Skeletal muscle tissue (tissue), 4 donors: ENCODE measurements around the gene GPI. TPM values are rescaled to one million over a fixed set of nuclear protein-coding genes. Genes with fewer than 3 reads are reported as not detected.
A peak's percentile ranks its signal among the peaks of the same experiment; 100 is the strongest.

Experiments
- H3K27ac ChIP-seq: one replicate; pipeline ENCODE4 v1.7.0; 2013; ENCODE audit warnings: mild to moderate bottlenecking, low read depth, low read length, inconsistent platforms
- H3K27me3 ChIP-seq, 3 donors: one replicate each; pipeline ENCODE4 v1.7.0; 2013; ENCODE audit warnings: low read length in 3 of 3; ENCODE audit not compliant: control insufficient read depth in 3 of 3, insufficient read depth in 3 of 3
- H3K36me3 ChIP-seq, 3 donors: one replicate each; pipeline ENCODE4 v1.7.0; 2013; ENCODE audit warnings: low read length in 3 of 3; ENCODE audit not compliant: control insufficient read depth in 3 of 3, insufficient read depth in 3 of 3
- H3K4me1 ChIP-seq, 3 donors: one replicate each; pipeline ENCODE4 v1.7.0; 2013; ENCODE audit warnings: low read length in 3 of 3, mild to moderate bottlenecking in 3 of 3; ENCODE audit not compliant: control insufficient read depth in 3 of 3, insufficient read depth in 3 of 3
- H3K4me3 ChIP-seq, 3 donors: one replicate each; pipeline ENCODE4 v1.7.0; 2013; ENCODE audit warnings: low read length in 3 of 3
- H3K9ac ChIP-seq, 3 donors: one replicate each; pipeline ENCODE4 v1.7.0; 2013; ENCODE audit warnings: low read length in 3 of 3, mild to moderate bottlenecking in 3 of 3, moderate library complexity in 2 of 3, low read depth in 1 of 3
- H3K9me3 ChIP-seq, 3 donors: one replicate each; pipeline ENCODE4 v1.7.0; 2013; ENCODE audit warnings: low read length in 3 of 3; ENCODE audit not compliant: control insufficient read depth in 3 of 3
- total RNA-seq: library from RNA; depleted of rRNA; stranded (reverse); fragments of >200 nt; gene quantifications from one replicate; pipeline ENCODE4 v1.2.3, GENCODE V29; 2014
- donor health status: Osteomylitis.

Gene GPI
- total RNA-seq = 80.4 TPM

DNA sequence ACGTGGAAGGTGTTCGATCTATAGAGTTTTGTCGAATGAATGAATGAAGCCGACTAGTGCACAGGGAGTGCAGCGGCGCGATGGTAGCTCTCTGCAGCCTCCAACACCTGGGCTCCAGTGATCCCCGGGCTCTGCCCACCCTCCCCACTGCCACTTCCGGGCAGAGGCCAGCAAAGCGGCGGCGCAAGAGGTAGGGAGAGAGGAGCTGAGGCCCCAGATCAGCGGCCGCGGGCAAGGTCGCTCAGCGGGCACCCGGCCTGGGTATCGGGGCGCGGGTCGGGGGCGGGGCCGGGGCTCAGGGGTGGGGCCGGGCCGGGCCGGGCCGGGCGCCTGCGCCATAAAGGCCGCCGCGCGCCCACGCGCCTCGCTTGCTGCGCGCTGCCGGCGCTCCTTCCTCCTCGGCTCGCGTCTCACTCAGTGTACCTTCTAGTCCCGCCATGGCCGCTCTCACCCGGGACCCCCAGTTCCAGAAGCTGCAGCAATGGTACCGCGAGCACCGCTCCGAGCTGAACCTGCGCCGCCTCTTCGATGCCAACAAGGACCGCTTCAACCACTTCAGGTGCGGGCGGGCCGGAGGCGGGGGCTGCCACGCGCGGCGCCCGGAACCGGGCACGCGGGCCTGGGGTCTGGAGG, at the start of gene GPI:
TSS of gene GPI (plus strand) at position 367 of the 633 bp plus-strand sequence. CDS start at position 438, 71 bp downstream.
- H3K27me3 ChIP-seq = no peaks in the 10 kb centered on the region
- peak within 1 kb of the TSS; percentile 89 to 96 (median 89) for H3K9ac ChIP-seq
- H3K9me3 ChIP-seq = no peaks in the 10 kb centered on the region
- H3K4me1 ChIP-seq = peaks cover 37 to 53% (median 44%) of the 10 kb centered on the region in 3 donors
- peak within 1 kb of the TSS; percentile 82 to 94 (median 87) for H3K4me3 ChIP-seq
- peak within 1 kb of the TSS; percentile 91 for H3K27ac ChIP-seq
- peaks cover 33 to 38% (median 36%) of the 10 kb centered on the region in 3 donors for H3K36me3 ChIP-seq

DNA sequence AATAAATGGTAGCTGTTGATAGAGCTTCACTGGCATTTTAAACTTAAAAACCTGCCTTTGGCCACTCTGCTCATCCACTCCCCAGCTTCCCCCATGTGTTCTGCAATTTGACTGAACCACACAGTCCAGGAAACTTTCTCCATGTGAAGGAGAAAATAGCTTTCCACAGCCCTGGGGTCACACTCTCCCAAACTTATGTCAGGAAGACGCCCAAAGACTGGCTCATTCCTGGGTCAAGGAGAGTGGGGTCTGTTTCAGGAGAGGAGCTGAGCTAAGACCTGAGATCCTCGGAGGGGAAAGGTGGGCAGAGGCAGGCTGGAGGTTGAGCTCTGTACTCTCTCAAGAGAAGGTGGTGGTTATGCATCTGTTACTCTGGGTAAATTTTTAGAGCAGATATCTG, 48.7 kb upstream of the GPI start:
- Histone ChIP-seq H3K9me3 (no peaks in the 10 kb centered on the region), H3K36me3 (peaks cover 0 to 5% (median 3%) of the 10 kb centered on the region in 3 donors), H3K4me3 (no peak overlapping the region), H3K27ac (peak overlapping the region; percentile 7), H3K4me1 (peaks cover 28 to 50% (median 45%) of the 10 kb centered on the region in 3 donors), H3K27me3 (no peaks in the 10 kb centered on the region), H3K9ac (peak overlapping the region in 1 of 3 donors; percentile 36)

DNA sequence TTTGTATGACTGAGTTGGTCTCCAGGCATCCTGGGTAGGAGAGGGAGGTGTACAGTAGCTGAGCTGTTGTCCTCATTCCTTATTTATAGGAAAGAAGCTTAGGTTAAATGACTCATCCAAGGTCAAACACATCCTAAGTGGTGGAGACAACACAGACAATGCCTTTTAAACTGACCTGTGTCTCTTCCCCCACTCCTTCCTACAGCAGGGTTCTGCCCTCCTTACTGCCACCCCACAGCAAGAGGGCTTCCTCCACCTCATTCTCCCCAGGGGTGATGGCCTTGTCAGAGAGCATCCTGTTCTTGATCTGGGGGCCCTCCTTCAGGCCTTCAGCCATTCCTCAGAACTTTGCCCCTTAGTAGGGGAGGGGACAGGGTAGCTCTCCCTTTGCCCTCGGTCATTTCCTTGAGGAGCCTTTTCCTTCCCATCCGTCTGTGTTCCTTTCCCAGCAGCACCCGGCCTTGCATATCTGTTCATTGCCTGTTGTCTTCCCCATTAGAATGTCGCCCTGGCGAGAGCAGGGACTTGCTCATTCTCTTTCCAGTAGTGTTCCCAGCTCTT, 48.2 kb upstream of the GPI start:
- Histone ChIP-seq H3K4me1 (peaks cover 28 to 50% (median 45%) of the 10 kb centered on the region in 3 donors), H3K9me3 (no peaks in the 10 kb centered on the region), H3K27me3 (no peaks in the 10 kb centered on the region), H3K9ac (no peak overlapping the region), H3K27ac (peak overlapping the region; percentile 7), H3K4me3 (no peak overlapping the region), H3K36me3 (peaks cover 3 to 8% (median 6%) of the 10 kb centered on the region in 3 donors)

DNA sequence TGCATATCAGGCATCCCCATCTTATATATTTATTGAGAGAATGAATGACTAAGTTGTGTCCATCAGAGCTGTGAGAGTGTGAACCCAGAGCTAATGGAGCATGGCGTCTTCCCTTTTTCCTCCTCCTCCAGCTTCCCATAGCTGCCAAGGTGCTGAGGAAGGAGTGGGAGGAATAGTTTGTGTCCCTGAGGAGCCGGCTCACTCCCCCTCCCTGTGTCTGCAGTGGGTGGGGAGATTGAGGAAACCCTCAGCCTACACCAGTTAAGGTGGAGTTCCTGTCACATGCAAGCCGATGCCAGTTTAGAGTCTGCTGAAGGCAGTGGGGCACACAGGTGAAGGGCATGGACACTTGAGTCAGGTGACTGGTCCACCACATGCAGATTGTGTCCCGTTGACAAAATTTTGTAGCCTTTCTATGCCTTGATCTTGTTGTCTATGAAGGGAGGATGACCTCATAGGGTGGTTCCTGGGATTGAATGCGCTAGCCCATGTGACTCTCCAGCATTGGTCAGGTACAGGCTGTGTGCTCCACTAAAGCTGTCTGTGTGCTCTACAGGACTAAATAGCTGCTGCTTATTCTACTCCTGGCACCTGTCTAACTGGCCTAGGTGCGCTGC, 47.6 kb upstream of the GPI start:
- peaks cover 4 to 10% (median 9%) of the 10 kb centered on the region in 3 donors for H3K36me3 ChIP-seq
- H3K9me3 ChIP-seq = no peaks in the 10 kb centered on the region
- peak overlapping the region; percentile 48 for H3K27ac ChIP-seq
- H3K4me3 ChIP-seq = peak overlapping the region in 1 of 3 donors; percentile 42
- H3K27me3 ChIP-seq = no peaks in the 10 kb centered on the region
- peak overlapping the region in 2 of 3 donors; percentile 8 to 64 for H3K9ac ChIP-seq
- H3K4me1 ChIP-seq = peaks cover 28 to 50% (median 45%) of the 10 kb centered on the region in 3 donors

DNA sequence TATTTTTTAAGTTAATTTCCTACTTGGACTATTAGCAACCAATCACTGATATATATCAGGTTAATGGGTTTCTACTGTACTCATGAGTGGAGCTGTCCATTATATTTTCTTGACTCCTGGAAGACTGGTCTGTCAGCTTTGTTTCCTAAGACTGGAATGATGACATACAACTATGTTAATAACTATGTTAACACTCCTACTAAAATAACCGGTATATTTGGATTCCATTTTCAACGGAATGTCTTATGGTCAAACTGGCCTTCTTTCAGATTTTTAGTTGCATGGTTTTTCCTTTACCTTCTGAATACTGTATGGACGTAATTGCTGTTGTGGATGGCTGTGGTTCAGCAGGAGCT, 45.8 kb upstream of the GPI start:
- peak overlapping the region; percentile 74 for H3K27ac ChIP-seq
- peaks cover 28 to 50% (median 45%) of the 10 kb centered on the region in 3 donors for H3K4me1 ChIP-seq
- no peak overlapping the region for H3K4me3 ChIP-seq
- no peaks in the 10 kb centered on the region for H3K9me3 ChIP-seq
- H3K27me3 ChIP-seq = no peaks in the 10 kb centered on the region
- H3K36me3 ChIP-seq = peaks cover 12 to 17% (median 15%) of the 10 kb centered on the region in 3 donors
- no peak overlapping the region for H3K9ac ChIP-seq

DNA sequence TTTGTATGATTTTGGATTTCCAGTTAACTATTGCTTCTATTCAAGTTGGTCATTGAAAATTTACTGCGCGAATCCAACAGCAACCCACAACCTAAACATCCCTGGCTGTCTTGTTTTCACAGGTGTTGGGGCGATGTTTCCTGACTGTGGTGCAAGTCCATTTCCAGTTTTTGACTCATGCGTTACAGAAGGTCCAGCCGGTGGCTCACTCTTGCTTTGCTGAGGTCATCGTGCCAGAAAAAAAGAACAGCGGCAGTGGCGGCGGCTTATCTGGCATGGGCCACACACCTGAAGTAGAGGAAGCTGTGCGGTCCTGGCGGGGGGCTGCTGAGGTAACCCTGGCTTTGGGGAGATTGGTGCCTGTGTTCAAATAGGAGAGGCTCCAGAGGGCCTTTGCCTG, 45.2 kb upstream of the GPI start:
- H3K4me3 ChIP-seq = no peak overlapping the region
- peaks cover 12 to 17% (median 15%) of the 10 kb centered on the region in 3 donors for H3K36me3 ChIP-seq
- no peaks in the 10 kb centered on the region for H3K9me3 ChIP-seq
- H3K4me1 ChIP-seq = peaks cover 26 to 44% (median 40%) of the 10 kb centered on the region in 3 donors
- H3K27ac ChIP-seq = peak overlapping the region; percentile 74
- peak overlapping the region in 2 of 3 donors; percentile 27 to 45 for H3K9ac ChIP-seq
- no peaks in the 10 kb centered on the region for H3K27me3 ChIP-seq

DNA sequence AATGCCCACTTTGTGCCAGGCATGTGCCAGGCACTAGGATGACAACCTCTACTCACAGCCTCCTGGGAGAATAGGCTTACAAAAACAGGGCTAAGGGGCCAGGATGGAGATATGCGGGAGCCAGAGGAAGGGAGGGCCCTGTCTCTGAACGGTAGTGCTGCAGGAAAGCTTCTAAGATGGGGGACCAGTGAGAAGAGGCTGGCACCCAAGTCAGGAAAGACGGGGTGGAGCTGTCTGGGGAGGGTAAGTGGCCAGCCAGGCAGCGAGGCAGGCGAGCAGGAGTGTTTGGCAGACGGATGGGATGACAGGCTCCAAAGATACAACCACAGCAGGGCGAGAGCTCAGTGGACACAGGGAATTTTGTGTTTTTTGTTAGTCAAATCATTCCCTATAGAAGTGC, 44.7 kb upstream of the GPI start:
- peaks cover 14 to 21% (median 20%) of the 10 kb centered on the region in 3 donors for H3K36me3 ChIP-seq
- no peak overlapping the region for H3K4me3 ChIP-seq
- H3K27me3 ChIP-seq = no peaks in the 10 kb centered on the region
- H3K4me1 ChIP-seq = peaks cover 26 to 39% (median 35%) of the 10 kb centered on the region in 3 donors
- no peaks in the 10 kb centered on the region for H3K9me3 ChIP-seq
- peak overlapping the region; percentile 74 for H3K27ac ChIP-seq
- peak overlapping the region in 2 of 3 donors; percentile 27 to 45 for H3K9ac ChIP-seq

DNA sequence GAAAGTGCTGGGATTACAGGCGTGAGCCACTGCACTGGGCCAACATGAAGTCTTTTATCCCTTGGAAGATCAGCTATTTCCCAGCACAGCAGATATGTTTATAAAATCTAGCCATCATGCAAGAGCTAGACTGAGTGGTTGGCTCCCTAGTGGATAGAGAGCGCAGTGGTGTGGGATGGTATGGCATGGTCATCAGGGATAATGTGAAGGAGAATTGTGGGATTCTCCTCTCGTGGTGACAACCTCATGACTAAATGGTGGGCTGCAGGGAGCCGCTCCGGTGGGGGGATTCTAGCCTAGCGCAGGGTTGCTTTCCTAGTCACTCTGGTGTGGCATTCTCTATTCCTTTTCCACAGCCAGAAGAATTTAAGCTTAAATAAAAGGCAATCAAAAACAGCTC, 43.3 kb upstream of the GPI start:
- Histone ChIP-seq H3K36me3 (peaks cover 23 to 29% (median 24%) of the 10 kb centered on the region in 3 donors), H3K27me3 (no peaks in the 10 kb centered on the region), H3K27ac (no peak overlapping the region), H3K9ac (no peak overlapping the region), H3K4me1 (peaks cover 25 to 28% (median 28%) of the 10 kb centered on the region in 3 donors), H3K9me3 (no peaks in the 10 kb centered on the region), H3K4me3 (no peak overlapping the region)

DNA sequence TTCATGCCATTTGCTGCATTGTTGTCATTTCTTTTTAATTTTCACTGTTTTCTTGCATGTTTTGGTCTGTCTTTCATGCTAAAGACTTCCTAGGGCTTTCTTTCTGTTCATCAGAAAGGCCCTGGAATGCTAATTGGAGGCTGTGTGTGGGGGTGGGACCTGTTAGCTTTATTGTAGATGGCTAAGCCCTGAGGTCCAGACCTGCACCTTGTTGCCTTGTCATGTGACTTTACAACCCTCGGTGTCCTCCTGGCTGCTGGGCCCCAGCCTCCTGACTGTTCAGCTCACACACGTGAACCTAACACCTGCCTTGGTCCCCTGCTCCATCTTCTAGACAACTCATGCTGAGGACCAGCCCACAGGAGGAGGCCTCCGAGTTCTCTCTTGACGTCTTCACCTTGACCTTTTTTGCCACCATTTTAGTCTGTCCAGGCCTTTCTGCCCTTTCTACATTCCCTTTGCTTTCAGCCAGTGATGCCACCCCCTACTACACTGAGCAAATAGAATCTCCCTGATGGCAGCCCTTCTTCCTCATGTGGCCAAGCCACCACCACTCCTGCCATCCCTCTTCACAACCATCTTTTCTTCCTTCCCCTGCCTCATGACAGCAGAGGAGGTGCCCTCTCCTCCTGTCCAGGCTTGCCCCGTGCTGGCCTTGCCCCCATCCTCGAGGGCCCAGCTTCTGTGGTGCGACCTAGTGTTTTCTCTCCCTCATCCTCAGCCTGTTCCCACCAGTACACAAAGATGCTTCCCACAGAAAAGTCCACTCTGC, 41.4 kb upstream of the GPI start:
- no peaks in the 10 kb centered on the region for H3K27me3 ChIP-seq
- peaks cover 29 to 40% (median 30%) of the 10 kb centered on the region in 3 donors for H3K36me3 ChIP-seq
- H3K4me1 ChIP-seq = peaks cover 8 to 12% (median 11%) of the 10 kb centered on the region in 3 donors
- H3K4me3 ChIP-seq = no peak overlapping the region
- no peak overlapping the region for H3K27ac ChIP-seq
- H3K9me3 ChIP-seq = no peaks in the 10 kb centered on the region
- H3K9ac ChIP-seq = no peak overlapping the region
